ENCODE results near the gene HSD17B8. TPM values are rescaled to one million over a fixed set of nuclear protein-coding genes. Genes with fewer than 3 reads are reported as not detected.

Gene HSD17B8
- total RNA-seq, 4 donors from 2014 or later = 7.9 to 28.3 (median 14.3) TPM

GRCh38 chr6:33173535-33174180 lies 30.8 kb upstream of the HSD17B8 start:
- DNase-seq (no peak), ATAC-seq (no peak)
- Histone ChIP-seq H3K4me3 (no peak overlapping the region), H3K4me1 (no peaks in the 10 kb centered on the region), H3K27ac (no peak overlapping the region), H3K36me3 (no peaks in the 10 kb centered on the region), H3K9me3 (no peaks in the 10 kb centered on the region), H3K27me3 (no peaks in the 10 kb centered on the region)
- no peak for TF ChIP-seq POLR2A (IDR thresholded peaks at IDR 0.05)
- TF ChIP-seq, protein P1, sequence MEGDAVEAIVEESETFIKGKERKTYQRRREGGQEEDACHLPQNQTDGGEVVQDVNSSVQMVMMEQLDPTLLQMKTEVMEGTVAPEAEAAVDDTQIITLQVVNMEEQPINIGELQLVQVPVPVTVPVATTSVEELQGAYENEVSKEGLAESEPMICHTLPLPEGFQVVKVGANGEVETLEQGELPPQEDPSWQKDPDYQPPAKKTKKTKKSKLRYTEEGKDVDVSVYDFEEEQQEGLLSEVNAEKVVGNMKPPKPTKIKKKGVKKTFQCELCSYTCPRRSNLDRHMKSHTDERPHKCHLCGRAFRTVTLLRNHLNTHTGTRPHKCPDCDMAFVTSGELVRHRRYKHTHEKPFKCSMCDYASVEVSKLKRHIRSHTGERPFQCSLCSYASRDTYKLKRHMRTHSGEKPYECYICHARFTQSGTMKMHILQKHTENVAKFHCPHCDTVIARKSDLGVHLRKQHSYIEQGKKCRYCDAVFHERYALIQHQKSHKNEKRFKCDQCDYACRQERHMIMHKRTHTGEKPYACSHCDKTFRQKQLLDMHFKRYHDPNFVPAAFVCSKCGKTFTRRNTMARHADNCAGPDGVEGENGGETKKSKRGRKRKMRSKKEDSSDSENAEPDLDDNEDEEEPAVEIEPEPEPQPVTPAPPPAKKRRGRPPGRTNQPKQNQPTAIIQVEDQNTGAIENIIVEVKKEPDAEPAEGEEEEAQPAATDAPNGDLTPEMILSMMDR (IDR thresholded peaks at IDR 0.05 in 4 of 5, conservative IDR thresholded peaks at IDR 0.05 in 1 of 5) = no peak
- intact Hi-C loops (cut with DNase I; ENCODE audit: low total_unique reads) (no loop called here), in situ Hi-C loops (cut with MboI; ENCODE audit: low sequenced_read_pairs in 4 of 4) (no loop called here)

DNA sequence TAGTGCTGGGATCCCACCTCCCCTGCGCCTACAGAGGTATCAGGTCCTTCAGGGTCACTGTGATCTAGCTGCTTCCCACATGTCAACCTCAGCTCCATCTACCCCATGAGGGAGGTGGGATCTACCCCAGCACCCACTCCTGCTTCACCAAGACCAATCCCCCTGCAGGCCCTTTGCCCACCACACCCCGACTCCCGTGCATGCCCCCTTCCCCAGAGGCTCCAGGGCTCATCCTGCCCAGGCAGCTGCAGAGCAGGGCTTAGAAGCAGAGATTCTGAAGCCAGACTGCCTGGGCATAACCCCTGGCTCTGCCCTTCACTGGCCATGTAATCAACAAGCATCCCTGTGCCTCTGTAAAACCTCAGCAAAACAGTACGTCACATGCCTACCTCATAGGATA lies 29.7 kb upstream of the HSD17B8 start:
- H3K9me3 ChIP-seq = no peaks in the 10 kb centered on the region
- no peak overlapping the region for H3K27ac ChIP-seq
- TF ChIP-seq, protein P1 (IDR thresholded peaks at IDR 0.05 in 4 of 5, conservative IDR thresholded peaks at IDR 0.05 in 1 of 5) = no peak
- no peak for TF ChIP-seq POLR2A (IDR thresholded peaks at IDR 0.05)
- no peaks in the 10 kb centered on the region for H3K27me3 ChIP-seq
- intact Hi-C loops (cut with DNase I; ENCODE audit: low total_unique reads) (no loop called here), in situ Hi-C loops (cut with MboI; ENCODE audit: low sequenced_read_pairs in 4 of 4) (no loop called here)
- ATAC-seq (no peak), DNase-seq (no peak)
- no peaks in the 10 kb centered on the region for H3K4me1 ChIP-seq
- H3K4me3 ChIP-seq = no peak overlapping the region
- H3K36me3 ChIP-seq = no peaks in the 10 kb centered on the region

DNA sequence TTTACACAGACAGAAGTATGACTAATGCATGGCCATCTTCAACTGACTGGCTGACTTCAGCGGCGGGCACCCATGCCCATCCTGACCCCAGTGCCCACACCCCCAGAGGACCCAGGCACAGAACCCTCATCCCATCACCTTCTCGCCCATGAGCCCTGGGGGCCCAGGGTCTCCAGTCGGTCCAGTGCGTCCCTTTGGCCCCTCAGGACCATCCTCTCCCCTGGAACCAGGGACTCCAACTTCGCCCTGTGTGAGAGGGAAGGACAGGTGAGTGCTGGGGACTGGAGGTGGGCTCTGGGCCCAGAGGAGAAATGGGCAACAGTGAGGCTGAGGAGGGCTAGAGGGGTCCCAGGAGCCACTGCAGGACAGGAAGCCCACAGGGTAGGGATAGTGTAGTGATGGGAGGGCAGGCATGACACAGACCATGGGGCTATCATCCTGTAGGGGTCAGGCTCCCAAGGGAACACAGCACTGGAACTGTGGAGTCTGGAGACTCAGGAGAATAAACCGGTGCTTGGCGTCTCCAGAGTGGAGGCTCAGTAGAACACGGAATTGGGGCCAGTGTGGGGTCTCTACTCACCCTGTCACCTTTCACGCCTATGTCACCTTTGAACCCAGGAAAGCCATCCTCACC lies 28.9 kb upstream of the HSD17B8 start:
- DNase-seq (no peak), ATAC-seq (no peak)
- no peaks in the 10 kb centered on the region for H3K9me3 ChIP-seq
- no peaks in the 10 kb centered on the region for H3K4me1 ChIP-seq
- TF ChIP-seq, protein P1 (IDR thresholded peaks at IDR 0.05 in 4 of 5, conservative IDR thresholded peaks at IDR 0.05 in 1 of 5) = no peak
- TF ChIP-seq POLR2A (IDR thresholded peaks at IDR 0.05) = no peak
- H3K4me3 ChIP-seq = no peak overlapping the region
- intact Hi-C loops (cut with DNase I; ENCODE audit: low total_unique reads) (no loop called here), in situ Hi-C loops (cut with MboI; ENCODE audit: low sequenced_read_pairs in 4 of 4) (no loop called here)
- no peaks in the 10 kb centered on the region for H3K27me3 ChIP-seq
- H3K36me3 ChIP-seq = no peaks in the 10 kb centered on the region
- H3K27ac ChIP-seq = no peak overlapping the region

DNA sequence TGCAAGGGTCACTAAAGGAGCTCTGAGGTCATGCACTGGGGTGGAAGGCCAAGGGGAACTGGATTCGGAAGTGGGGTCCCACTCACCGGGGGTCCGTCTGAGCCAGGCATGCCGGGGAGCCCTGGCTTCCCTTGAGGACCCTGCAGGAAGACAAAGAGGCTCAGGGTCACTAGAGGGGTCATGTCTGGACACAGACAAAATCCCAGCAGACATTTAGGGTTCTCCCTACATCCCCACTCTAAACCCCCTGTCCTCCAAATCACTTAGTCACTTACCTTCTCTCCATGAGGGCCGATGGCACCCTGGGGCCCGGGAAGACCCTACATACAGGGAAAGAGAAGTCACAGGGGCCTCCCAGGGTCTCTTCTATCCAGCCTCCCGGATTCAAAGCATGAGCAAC lies 27.5 kb upstream of the HSD17B8 start:
- H3K36me3 ChIP-seq = no peaks in the 10 kb centered on the region
- H3K27me3 ChIP-seq = no peaks in the 10 kb centered on the region
- in situ Hi-C loops (cut with MboI; ENCODE audit: low sequenced_read_pairs in 4 of 4) (no loop called here), intact Hi-C loops (cut with DNase I; ENCODE audit: low total_unique reads) (no loop called here)
- H3K4me3 ChIP-seq = no peak overlapping the region
- DNase-seq (no peak), ATAC-seq (no peak)
- no peak overlapping the region for H3K27ac ChIP-seq
- no peaks in the 10 kb centered on the region for H3K9me3 ChIP-seq
- no peak for TF ChIP-seq POLR2A (IDR thresholded peaks at IDR 0.05)
- TF ChIP-seq, protein P1 (IDR thresholded peaks at IDR 0.05 in 4 of 5, conservative IDR thresholded peaks at IDR 0.05 in 1 of 5) = no peak
- H3K4me1 ChIP-seq = no peaks in the 10 kb centered on the region

All from gastrocnemius medialis (tissue), 4 donors.